ENCODE data around the gene NAPB. TPM values are rescaled to one million over a fixed set of nuclear protein-coding genes. Genes with fewer than 3 reads are reported as not detected.

NAPB gene
- polyA plus RNA-seq, 1 experiment = 6.4 TPM

DNA sequence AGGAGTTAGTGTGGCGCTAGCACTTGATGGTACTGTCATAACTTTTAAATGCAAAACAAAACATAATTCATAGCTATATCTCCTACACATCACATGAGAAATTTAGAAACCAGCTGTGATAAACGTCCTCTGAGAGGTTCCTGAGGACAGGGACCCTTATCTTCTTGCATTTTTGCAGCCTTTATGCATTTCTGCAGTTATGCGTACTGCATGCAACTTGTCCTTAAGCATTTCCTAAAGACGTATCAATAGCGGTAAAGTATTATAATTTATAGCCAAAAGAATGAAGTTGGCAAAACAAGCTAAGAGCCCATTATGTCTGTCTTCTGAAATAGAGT is 1.7 kb downstream of the NAPB start:
- Histone ChIP-seq H3K4me3 (ENCODE audit: low read depth, low read length) (peak overlapping the region; percentile 92), H3K27ac (ENCODE audit: low read depth, low read length) (peak overlapping the region; percentile 80), H3K27me3 (ENCODE audit: control insufficient read depth, insufficient read depth, low read length) (no peaks in the 10 kb centered on the region), H3K9me3 (ENCODE audit: control insufficient read depth, insufficient read depth, low read length) (no peaks in the 10 kb centered on the region; the same call in 1 of the 2 replicates)
- TF ChIP-seq, protein P1, sequence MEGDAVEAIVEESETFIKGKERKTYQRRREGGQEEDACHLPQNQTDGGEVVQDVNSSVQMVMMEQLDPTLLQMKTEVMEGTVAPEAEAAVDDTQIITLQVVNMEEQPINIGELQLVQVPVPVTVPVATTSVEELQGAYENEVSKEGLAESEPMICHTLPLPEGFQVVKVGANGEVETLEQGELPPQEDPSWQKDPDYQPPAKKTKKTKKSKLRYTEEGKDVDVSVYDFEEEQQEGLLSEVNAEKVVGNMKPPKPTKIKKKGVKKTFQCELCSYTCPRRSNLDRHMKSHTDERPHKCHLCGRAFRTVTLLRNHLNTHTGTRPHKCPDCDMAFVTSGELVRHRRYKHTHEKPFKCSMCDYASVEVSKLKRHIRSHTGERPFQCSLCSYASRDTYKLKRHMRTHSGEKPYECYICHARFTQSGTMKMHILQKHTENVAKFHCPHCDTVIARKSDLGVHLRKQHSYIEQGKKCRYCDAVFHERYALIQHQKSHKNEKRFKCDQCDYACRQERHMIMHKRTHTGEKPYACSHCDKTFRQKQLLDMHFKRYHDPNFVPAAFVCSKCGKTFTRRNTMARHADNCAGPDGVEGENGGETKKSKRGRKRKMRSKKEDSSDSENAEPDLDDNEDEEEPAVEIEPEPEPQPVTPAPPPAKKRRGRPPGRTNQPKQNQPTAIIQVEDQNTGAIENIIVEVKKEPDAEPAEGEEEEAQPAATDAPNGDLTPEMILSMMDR (IDR thresholded peaks at IDR 0.05; ENCODE audit: low read depth, low read length) = no peak
- ChIA-PET POLR2A (interaction anchor here (1.3 kb wide), 1 partner anchor 62 kb away, joined by 3 read pairs; no protein-coding TSS in a partner anchor), CTCF (interaction anchor here (0.9 to 1.5 kb wide), 6 partner anchors 10 to 70 kb away, joined by 3 to 8 read pairs (median 4); no protein-coding TSS in a partner anchor)
- no peak for DNase-seq (ENCODE audit: low read depth, low spot score)

DNA sequence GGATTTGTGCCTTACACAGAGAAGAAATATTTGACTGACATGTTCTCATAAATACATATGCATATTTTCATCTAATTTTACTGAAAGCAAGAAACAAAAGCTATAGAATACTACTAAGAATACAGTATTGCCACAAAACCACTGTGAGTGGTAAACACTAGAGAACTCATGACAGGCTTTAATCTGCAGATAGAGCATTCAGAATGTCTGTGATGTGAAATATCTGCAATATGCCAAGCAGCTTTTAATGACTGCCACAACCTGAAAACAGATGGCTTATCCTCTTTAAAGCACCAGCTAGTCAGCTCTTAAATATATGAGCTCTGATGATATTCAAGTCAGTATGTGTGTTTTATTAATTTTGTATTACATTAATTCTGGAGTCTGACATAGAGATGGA is 3.4 kb downstream of the NAPB start:
- no peak for DNase-seq (ENCODE audit: low read depth, low spot score)

DNA sequence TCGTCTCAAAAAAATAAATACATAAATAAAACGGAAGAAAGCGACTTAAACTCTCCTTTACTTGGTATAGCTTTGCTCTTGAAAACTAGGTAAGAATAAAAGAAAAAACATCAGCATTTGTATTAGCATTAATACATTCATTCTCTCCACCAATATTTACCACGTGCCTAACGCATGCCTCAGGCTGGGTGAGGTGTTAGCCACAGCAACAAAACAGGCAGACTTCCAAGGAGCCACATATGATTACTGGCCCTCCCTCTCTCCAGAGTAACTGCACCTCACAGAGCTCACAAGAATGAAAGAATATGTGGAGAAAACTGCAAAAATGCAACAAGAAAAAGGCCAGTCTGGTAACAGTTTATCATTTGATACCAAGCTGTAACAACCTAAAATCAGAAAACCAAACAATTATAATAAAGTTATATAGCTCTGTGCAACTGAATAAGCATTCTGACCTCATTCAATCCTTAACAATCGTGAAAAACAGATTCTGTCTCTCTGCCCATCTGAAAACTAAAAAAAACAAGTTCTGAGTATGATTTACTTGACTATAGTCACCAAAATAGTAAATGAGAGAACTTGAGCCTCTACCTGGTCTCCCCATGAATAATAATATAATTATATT is 5.2 kb downstream of the NAPB start:
- CTCF ChIA-PET = interaction anchor here (0.7 to 1.4 kb wide), 4 partner anchors 12 to 66 kb away, joined by 3 to 6 read pairs (median 3); no protein-coding TSS in a partner anchor
- no peaks in the 10 kb centered on the region; the same call in 1 of the 2 replicates for H3K9me3 ChIP-seq (ENCODE audit: control insufficient read depth, insufficient read depth, low read length)

More for the DNA sequence above, 3.4 kb downstream of the NAPB start:
- Histone ChIP-seq H3K4me3 (ENCODE audit: low read depth, low read length) (no peak overlapping the region), H3K27ac (ENCODE audit: low read depth, low read length) (no peak overlapping the region), H3K27me3 (ENCODE audit: control insufficient read depth, insufficient read depth, low read length) (no peaks in the 10 kb centered on the region), H3K9me3 (ENCODE audit: control insufficient read depth, insufficient read depth, low read length) (no peaks in the 10 kb centered on the region; the same call in 1 of the 2 replicates)
- POLR2A ChIA-PET = no interaction called here
- CTCF ChIA-PET = interaction anchor here (1.3 to 1.4 kb wide), 3 partner anchors 12 to 68 kb away, joined by 4 to 9 read pairs (median 6); no protein-coding TSS in a partner anchor
- TF ChIP-seq, protein P1 (IDR thresholded peaks at IDR 0.05; ENCODE audit: low read depth, low read length) = no peak

DNA sequence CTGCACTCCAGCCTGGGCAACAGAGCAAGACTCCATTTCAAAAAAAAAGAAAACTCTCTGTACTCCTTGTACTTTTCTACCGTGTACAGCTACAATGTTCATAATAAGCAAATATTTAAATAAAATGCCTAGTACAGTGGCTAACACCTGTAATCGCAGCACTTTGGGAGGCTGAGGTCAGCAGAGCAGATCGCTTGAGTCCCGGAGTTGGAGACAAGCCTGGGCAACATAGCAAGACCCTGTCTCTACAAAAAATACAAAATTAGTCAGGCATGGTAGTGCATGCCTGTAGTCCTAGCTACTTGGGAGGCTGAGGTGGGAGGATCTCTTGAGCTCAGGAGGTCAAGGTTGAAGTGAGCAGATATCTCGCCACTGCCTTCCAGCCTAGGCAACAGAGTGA is 5.7 kb downstream of the NAPB start:
- H3K9me3 ChIP-seq (ENCODE audit: control insufficient read depth, insufficient read depth, low read length) = no peaks in the 10 kb centered on the region; the same call in 1 of the 2 replicates
- H3K27me3 ChIP-seq (ENCODE audit: control insufficient read depth, insufficient read depth, low read length) = no peaks in the 10 kb centered on the region
- H3K4me3 ChIP-seq (ENCODE audit: low read depth, low read length) = no peak overlapping the region
- POLR2A ChIA-PET = no interaction called here
- H3K27ac ChIP-seq (ENCODE audit: low read depth, low read length) = no peak overlapping the region
- no peak for DNase-seq (ENCODE audit: low read depth, low spot score)
- CTCF ChIA-PET = interaction anchor here (1.4 kb wide), 1 partner anchor 49 kb away, joined by 3 read pairs; no protein-coding TSS in a partner anchor
- TF ChIP-seq, protein P1 (IDR thresholded peaks at IDR 0.05; ENCODE audit: low read depth, low read length) = no peak

More for the DNA sequence above, 5.2 kb downstream of the NAPB start:
- Histone ChIP-seq H3K27ac (ENCODE audit: low read depth, low read length) (no peak overlapping the region), H3K4me3 (ENCODE audit: low read depth, low read length) (no peak overlapping the region), H3K27me3 (ENCODE audit: control insufficient read depth, insufficient read depth, low read length) (no peaks in the 10 kb centered on the region)
- TF ChIP-seq, protein P1 (IDR thresholded peaks at IDR 0.05; ENCODE audit: low read depth, low read length) = no peak
- DNase-seq (ENCODE audit: low read depth, low spot score) = no peak
- POLR2A ChIA-PET = no interaction called here

DNA sequence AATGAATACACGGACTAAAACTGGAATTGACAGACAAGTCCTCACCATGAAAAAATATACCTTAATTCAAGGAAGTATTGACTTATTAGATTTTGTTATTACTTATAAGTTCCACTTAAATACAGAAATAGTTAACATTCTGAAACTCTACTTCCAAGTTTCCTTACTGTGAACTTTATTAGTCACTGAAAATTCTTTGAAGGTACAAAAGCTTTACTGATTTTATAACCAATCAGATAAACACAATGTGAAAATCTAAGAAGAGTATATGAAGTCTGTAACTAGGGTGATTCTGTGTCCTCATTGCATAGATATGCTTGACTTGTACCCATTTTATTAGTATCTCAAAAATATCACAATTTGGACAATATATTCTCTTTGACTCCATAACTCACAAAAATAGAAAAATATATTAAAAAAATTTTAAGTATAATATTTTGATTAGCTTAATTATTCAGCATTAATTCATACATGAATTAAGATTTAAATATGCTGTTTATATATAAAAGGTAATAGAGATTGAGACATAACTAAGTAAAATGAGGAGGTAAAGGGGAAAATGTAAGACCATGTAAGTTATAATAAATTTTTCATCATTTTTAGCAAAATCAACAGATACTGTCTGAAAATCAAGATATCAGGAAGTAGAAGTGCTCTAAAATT is 6.6 kb downstream of the NAPB start:
- ChIA-PET CTCF (interaction anchor here (0.9 to 1.4 kb wide), 3 partner anchors 27 to 65 kb away, joined by 3 to 8 read pairs (median 3); no protein-coding TSS in a partner anchor), POLR2A (no interaction called here)

More for the DNA sequence above, 6.6 kb downstream of the NAPB start:
- H3K4me3 ChIP-seq (ENCODE audit: low read depth, low read length) = no peak overlapping the region
- no peak for DNase-seq (ENCODE audit: low read depth, low spot score)
- no peak overlapping the region for H3K27ac ChIP-seq (ENCODE audit: low read depth, low read length)
- no peaks in the 10 kb centered on the region for H3K27me3 ChIP-seq (ENCODE audit: control insufficient read depth, insufficient read depth, low read length)
- H3K9me3 ChIP-seq (ENCODE audit: control insufficient read depth, insufficient read depth, low read length) = no peaks in the 10 kb centered on the region
- TF ChIP-seq, protein P1 (IDR thresholded peaks at IDR 0.05; ENCODE audit: low read depth, low read length) = no peak
